ENCODE measurements around the gene HIVEP3. TPM values are rescaled to one million over a fixed set of nuclear protein-coding genes. Genes with fewer than 3 reads are reported as not detected.
A peak's percentile ranks its signal among the peaks of the same experiment; 100 is the strongest.

The HIVEP3 gene
- total RNA-seq, 1 experiment from 2014 or later, result 0.55 TPM

GRCh38 chr1:41640756-41641474 is 277.8 kb downstream of the HIVEP3 start (continued):
- TF ChIP-seq ZBTB43 (CRISPR knock-in tag; IDR thresholded peaks at IDR 0.05) (no peak), ZNF532 (CRISPR knock-in tag; IDR thresholded peaks at IDR 0.05; ENCODE audit: borderline replicate concordance) (no peak), MLX (CRISPR knock-in tag; IDR thresholded peaks at IDR 0.05) (no peak), HMGA2 (CRISPR knock-in tag; IDR thresholded peaks at IDR 0.05) (no peak)

DNA sequence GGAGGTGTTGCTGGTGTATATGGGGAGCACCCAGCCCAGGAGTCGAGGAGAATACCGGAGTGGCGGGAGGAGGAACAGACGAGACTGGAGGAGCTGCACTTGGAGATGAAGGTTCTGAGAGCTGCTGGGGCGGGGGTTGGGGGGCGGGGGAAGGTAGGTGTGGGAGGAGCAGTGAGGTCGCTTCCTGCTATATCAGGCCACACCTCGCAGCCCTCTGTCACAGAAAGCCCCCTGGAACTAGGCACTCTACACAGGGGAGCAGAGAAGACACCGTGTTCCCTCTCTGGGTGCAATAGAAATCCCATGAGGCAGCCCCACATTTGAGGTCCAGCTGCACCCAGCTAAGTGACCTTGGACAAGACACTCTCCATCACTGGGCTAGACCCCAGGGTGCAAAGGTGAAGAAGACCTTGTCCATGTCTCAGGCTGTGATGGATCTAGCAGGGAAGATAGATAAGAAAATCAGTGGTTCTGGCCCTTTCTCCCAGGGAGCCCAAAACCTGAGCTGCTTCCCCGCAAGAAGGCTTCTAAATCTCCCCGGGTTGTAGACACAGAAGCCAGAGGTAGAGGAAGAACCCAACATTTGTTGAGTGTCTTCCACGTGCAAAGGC is 278.5 kb downstream of the HIVEP3 start:
- ChIA-PET CTCF (interaction anchor here (0.6 kb wide), 1 partner anchor 13 kb away, joined by 3 read pairs; no protein-coding TSS in a partner anchor), POLR2A (no interaction called here)
- ATAC-seq, result peak; percentile 50; the same call in 1 of the 2 replicates
- H3K4me1 Mint-ChIP-seq, result peaks cover 5% of the 10 kb centered on the region
- no peak overlapping the region for H3K4me3 Mint-ChIP-seq
- no peak for TF ChIP-seq MLX (CRISPR knock-in tag; IDR thresholded peaks at IDR 0.05)
- no peak for TF ChIP-seq ZNF671 (CRISPR knock-in tag; IDR thresholded peaks at IDR 0.05)
- TF ChIP-seq, protein P1, sequence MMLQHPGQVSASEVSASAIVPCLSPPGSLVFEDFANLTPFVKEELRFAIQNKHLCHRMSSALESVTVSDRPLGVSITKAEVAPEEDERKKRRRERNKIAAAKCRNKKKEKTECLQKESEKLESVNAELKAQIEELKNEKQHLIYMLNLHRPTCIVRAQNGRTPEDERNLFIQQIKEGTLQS (CRISPR knock-in tag; conservative IDR thresholded peaks at IDR 0.05), result no peak
- no peak for TF ChIP-seq ZNF138 (CRISPR knock-in tag; conservative IDR thresholded peaks at IDR 0.05)
- no peak for TF ChIP-seq CREB1 (CRISPR knock-in tag; IDR thresholded peaks at IDR 0.05)
- no peaks in the 10 kb centered on the region for H3K9me3 Mint-ChIP-seq
- DNase-seq (ENCODE audit: low spot score), result no peak
- H3K27me3 Mint-ChIP-seq (ENCODE audit: low read depth), result no peaks in the 10 kb centered on the region
- no peaks in the 10 kb centered on the region for H3K36me3 Mint-ChIP-seq
- no peak overlapping the region for H3K27ac Mint-ChIP-seq

DNA sequence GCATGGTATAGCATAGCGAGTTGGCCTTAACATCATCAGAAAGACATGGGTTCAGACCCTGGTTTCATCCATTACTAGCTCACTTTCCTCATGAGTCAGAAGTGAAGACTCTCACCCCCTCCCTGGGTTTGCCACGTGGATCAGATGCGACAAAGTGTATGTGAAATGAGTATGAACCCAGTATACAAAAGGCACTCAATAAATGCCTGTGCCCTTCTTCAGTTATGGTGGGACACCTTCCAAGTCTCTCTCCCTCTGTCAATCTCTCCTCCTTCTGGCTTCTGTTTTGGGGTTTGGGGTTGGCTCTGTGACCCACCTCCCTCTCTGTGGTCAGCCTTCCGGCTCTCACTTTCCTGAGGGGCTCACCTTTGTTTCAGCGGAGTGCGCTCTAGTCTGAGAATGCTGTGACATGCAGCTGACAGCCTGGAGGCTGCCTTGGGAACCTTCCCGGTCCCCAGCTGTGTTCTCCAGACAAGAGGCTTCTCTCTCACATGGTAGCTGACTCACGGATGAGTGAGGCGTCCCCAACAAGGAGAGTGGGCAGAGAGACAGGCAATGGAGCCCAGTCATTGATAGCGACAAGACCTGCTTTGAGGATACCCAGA is 279.3 kb downstream of the HIVEP3 start:
- ATAC-seq (no peak), DNase-seq (ENCODE audit: low spot score) (no peak)
- Mint-ChIP-seq H3K4me1 (peaks cover 5% of the 10 kb centered on the region), H3K27me3 (ENCODE audit: low read depth) (no peaks in the 10 kb centered on the region), H3K9me3 (no peaks in the 10 kb centered on the region), H3K27ac (no peak overlapping the region), H3K4me3 (no peak overlapping the region), H3K36me3 (no peaks in the 10 kb centered on the region)
- CTCF ChIA-PET, result interaction anchor here (0.6 kb wide), 1 partner anchor 14 kb away, joined by 3 read pairs; no protein-coding TSS in a partner anchor
- POLR2A ChIA-PET, result no interaction called here
- no peak for TF ChIP-seq HMGA2 (CRISPR knock-in tag; IDR thresholded peaks at IDR 0.05)
- TF ChIP-seq ZNF396 (CRISPR knock-in tag; IDR thresholded peaks at IDR 0.05; ENCODE audit: borderline replicate concordance), result no peak
- TF ChIP-seq, protein P1 (CRISPR knock-in tag; conservative IDR thresholded peaks at IDR 0.05), result no peak
- no peak for TF ChIP-seq ZNF425 (CRISPR knock-in tag; conservative IDR thresholded peaks at IDR 0.05)
- no peak for TF ChIP-seq SP1 (CRISPR knock-in tag; conservative IDR thresholded peaks at IDR 0.05)
- TF ChIP-seq CBFB (CRISPR knock-in tag; IDR thresholded peaks at IDR 0.05; ENCODE audit: low read depth), result no peak
- TF ChIP-seq, protein P2, sequence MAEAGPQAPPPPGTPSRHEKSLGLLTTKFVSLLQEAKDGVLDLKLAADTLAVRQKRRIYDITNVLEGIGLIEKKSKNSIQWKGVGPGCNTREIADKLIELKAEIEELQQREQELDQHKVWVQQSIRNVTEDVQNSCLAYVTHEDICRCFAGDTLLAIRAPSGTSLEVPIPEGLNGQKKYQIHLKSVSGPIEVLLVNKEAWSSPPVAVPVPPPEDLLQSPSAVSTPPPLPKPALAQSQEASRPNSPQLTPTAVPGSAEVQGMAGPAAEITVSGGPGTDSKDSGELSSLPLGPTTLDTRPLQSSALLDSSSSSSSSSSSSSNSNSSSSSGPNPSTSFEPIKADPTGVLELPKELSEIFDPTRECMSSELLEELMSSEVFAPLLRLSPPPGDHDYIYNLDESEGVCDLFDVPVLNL (CRISPR knock-in tag; IDR thresholded peaks at IDR 0.05; ENCODE audit: borderline replicate concordance, low read depth), result no peak
- TF ChIP-seq USF2 (CRISPR knock-in tag; IDR thresholded peaks at IDR 0.05), result no peak
- TF ChIP-seq MLX (CRISPR knock-in tag; IDR thresholded peaks at IDR 0.05), result no peak
- TF ChIP-seq FOXP1 (CRISPR knock-in tag; IDR thresholded peaks at IDR 0.05; ENCODE audit: borderline replicate concordance), result no peak
- no peak for TF ChIP-seq ZNF138 (CRISPR knock-in tag; conservative IDR thresholded peaks at IDR 0.05)

Measured in WTC11 (cell line).